Measurements from ENCODE around the gene IGFBP6. TPM values are rescaled to one million over a fixed set of nuclear protein-coding genes. Genes with fewer than 3 reads are reported as not detected.

Gene IGFBP6
- total and polyA plus RNA-seq, 9 of the 15 experiments (the other 6 are each of a cell fraction or from before 2014, with no cell fraction given), result 0.15 to 1.4 (median 0.54) TPM

DNA sequence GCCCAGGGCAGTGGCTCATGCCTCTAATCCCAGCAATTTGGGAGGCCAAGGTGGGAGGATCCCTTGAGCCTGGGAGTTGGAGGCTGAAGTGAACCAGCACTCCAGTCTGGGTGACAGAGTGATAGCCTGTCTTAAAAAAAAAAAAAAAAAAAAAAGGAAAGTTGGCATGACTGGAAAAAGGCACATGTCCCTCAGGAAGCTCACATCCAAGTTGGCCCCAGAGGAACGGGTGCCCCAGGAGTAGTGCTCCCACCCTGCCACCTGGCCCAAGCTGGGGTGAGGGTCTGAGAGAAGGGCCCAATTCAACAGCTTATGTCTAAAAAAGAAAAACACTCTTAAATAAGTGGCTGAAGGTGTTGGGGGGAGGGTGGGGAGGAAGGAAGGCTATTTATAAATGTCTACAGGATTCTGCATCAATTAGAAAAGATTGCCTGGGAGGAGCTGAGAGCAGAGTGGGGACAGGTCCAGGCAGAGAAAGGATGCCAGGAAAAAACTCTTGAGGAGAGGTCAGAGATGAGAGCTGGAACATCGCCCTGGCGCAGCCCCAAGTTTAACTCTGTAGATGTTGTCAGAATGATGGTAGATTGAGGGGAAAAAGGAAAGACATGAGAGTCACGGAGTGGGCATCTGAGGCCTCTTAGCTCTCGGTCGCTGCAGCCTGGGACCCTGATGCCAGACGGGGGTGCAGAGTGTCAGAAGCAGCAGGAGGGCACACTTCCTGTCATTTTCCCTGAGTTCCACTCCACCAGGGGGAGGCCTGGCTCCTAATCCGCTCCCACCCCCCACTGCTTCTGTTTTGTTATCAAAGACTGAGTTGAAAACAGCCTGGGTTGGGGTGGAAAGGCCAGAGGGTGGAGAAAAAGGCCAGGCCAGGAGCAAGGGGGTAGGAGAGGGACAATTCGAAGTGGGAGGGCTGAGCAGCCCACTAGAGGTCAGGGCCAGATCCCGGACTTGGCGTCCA is 25.6 kb upstream of the IGFBP6 start (continued):
- peak; percentile 45; the same call in 1 of the 2 replicates for TF ChIP-seq ETV5 (CRISPR knock-in tag; IDR thresholded peaks at IDR 0.05; ENCODE audit: low read depth)
- no peak for TF ChIP-seq STAT5B (CRISPR knock-in tag; IDR thresholded peaks at IDR 0.05)
- no peak for TF ChIP-seq ZNF224 (CRISPR knock-in tag; IDR thresholded peaks at IDR 0.05)
- TF ChIP-seq POLR2AphosphoS2 (IDR thresholded peaks at IDR 0.05; ENCODE audit: low read length), result no peak
- TF ChIP-seq SRSF3 (IDR thresholded peaks at IDR 0.05; ENCODE audit: insufficient read depth, low read length), result no peak
- TF ChIP-seq SMARCE1 (IDR thresholded peaks at IDR 0.05), result peak; percentile 34; the same call in 1 of the 2 replicates
- TF ChIP-seq NFIX (CRISPR knock-in tag; IDR thresholded peaks at IDR 0.05; ENCODE audit: low read depth), result no peak
- TF ChIP-seq, protein P1, sequence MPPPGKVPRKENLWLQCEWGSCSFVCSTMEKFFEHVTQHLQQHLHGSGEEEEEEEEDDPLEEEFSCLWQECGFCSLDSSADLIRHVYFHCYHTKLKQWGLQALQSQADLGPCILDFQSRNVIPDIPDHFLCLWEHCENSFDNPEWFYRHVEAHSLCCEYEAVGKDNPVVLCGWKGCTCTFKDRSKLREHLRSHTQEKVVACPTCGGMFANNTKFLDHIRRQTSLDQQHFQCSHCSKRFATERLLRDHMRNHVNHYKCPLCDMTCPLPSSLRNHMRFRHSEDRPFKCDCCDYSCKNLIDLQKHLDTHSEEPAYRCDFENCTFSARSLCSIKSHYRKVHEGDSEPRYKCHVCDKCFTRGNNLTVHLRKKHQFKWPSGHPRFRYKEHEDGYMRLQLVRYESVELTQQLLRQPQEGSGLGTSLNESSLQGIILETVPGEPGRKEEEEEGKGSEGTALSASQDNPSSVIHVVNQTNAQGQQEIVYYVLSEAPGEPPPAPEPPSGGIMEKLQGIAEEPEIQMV (tag; conservative IDR thresholded peaks at IDR 0.05; ENCODE audit: low read depth), result no peak
- TF ChIP-seq, protein P2, sequence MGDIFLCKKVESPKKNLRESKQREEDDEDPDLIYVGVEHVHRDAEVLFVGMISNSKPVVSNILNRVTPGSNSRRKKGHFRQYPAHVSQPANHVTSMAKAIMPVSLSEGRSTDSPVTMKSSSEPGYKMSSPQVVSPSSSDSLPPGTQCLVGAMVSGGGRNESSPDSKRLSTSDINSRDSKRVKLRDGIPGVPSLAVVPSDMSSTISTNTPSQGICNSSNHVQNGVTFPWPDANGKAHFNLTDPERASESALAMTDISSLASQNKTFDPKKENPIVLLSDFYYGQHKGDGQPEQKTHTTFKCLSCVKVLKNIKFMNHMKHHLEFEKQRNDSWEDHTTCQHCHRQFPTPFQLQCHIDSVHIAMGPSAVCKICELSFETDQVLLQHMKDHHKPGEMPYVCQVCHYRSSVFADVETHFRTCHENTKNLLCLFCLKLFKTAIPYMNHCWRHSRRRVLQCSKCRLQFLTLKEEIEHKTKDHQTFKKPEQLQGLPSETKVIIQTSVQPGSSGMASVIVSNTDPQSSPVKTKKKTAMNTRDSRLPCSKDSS (IDR thresholded peaks at IDR 0.05; ENCODE audit: low read depth, partially characterized antibody), result no peak
- no peak for TF ChIP-seq TSC22D4 (tag; IDR thresholded peaks at IDR 0.05)
- no peak for TF ChIP-seq ZNF79 (CRISPR knock-in tag; IDR thresholded peaks at IDR 0.05; ENCODE audit: low read depth)
- no peak for TF ChIP-seq ZNF232 (CRISPR knock-in tag; IDR thresholded peaks at IDR 0.05)
- TF ChIP-seq, protein P3, sequence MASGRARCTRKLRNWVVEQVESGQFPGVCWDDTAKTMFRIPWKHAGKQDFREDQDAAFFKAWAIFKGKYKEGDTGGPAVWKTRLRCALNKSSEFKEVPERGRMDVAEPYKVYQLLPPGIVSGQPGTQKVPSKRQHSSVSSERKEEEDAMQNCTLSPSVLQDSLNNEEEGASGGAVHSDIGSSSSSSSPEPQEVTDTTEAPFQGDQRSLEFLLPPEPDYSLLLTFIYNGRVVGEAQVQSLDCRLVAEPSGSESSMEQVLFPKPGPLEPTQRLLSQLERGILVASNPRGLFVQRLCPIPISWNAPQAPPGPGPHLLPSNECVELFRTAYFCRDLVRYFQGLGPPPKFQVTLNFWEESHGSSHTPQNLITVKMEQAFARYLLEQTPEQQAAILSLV (tag; IDR thresholded peaks at IDR 0.05), result no peak
- no peak for TF ChIP-seq SAFB2 (IDR thresholded peaks at IDR 0.05; ENCODE audit: borderline replicate concordance, low read depth, low read length, severe bottlenecking)
- no peak for TF ChIP-seq POLR2B (IDR thresholded peaks at IDR 0.05; ENCODE audit: low read depth, partially characterized antibody)
- TF ChIP-seq, protein P4, sequence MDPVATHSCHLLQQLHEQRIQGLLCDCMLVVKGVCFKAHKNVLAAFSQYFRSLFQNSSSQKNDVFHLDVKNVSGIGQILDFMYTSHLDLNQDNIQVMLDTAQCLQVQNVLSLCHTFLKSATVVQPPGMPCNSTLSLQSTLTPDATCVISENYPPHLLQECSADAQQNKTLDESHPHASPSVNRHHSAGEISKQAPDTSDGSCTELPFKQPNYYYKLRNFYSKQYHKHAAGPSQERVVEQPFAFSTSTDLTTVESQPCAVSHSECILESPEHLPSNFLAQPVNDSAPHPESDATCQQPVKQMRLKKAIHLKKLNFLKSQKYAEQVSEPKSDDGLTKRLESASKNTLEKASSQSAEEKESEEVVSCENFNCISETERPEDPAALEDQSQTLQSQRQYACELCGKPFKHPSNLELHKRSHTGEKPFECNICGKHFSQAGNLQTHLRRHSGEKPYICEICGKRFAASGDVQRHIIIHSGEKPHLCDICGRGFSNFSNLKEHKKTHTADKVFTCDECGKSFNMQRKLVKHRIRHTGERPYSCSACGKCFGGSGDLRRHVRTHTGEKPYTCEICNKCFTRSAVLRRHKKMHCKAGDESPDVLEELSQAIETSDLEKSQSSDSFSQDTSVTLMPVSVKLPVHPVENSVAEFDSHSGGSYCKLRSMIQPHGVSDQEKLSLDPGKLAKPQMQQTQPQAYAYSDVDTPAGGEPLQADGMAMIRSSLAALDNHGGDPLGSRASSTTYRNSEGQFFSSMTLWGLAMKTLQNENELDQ (CRISPR knock-in tag; IDR thresholded peaks at IDR 0.05; ENCODE audit: borderline replicate concordance), result no peak
- TF ChIP-seq ELF4 (CRISPR knock-in tag; IDR thresholded peaks at IDR 0.05), result no peak
